Subcutaneous adipose tissue (tissue), 4 donors: ENCODE results near the gene C3orf20. TPM values are rescaled to one million over a fixed set of nuclear protein-coding genes. Genes with fewer than 3 reads are reported as not detected.

Source experiments
- total RNA-seq, 4 donors: library from RNA; depleted of rRNA; stranded (reverse); fragments of >200 nt; gene quantifications; one replicate each; pipeline ENCODE4 v1.1.0, GENCODE V29; 2016
- TF ChIP-seq, protein P1 (sequence below): fragments of 450-650 bp; IDR thresholded peaks from one replicate; pipeline ENCODE4 v1.5.1; 2016; ENCODE audit warnings: low read depth, mild to moderate bottlenecking, control low read depth, antibody characterized with exemption, moderate library complexity

C3orf20 gene
- total RNA-seq, 4 donors from 2014 or later = 0.16 TPM; not detected in 3

DNA sequence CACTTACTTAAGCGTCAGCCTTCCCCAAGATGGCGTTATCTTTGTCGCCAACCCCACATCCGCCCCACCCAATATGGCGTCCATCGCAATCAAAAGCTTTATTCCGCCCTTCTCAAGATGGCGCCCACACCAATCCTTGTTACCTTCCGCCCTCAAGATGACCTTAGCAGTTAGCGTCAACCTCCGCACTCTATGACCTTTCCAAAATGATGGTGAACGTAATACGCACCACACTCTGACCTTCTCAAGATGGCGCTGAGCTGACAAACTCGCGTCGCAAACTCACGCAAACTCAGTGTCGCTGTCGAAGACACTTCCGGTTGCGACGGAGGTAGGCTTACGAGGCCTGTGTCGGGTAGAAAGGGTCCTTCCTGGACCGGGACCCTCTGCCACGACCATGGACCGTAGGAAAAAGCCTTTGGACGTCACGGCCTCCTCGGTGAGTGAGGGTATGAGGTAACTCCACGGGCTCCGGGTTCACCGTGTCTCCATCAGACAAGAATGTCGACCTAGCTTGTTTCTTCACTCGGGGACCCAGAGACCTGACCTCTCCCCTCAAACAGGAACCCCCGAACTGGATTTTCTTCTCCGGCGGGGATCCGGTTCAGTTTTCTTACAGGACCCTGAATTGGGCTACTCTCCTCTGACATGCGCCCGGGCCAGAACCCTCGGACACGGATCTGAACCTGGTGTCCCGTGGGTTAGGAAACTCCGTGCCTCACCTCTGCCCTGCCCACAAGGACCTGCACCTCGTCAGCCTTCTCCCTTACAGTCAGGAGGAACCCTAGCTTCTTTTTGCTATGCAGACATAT is 23.3 kb upstream of the C3orf20 start, which contains the start of gene CCDC174:
CCDC174 (plus strand) TSS at position 323 of the 812 bp plus-strand sequence; CDS start at position 398, 75 bp downstream.
- TF ChIP-seq, protein P1, sequence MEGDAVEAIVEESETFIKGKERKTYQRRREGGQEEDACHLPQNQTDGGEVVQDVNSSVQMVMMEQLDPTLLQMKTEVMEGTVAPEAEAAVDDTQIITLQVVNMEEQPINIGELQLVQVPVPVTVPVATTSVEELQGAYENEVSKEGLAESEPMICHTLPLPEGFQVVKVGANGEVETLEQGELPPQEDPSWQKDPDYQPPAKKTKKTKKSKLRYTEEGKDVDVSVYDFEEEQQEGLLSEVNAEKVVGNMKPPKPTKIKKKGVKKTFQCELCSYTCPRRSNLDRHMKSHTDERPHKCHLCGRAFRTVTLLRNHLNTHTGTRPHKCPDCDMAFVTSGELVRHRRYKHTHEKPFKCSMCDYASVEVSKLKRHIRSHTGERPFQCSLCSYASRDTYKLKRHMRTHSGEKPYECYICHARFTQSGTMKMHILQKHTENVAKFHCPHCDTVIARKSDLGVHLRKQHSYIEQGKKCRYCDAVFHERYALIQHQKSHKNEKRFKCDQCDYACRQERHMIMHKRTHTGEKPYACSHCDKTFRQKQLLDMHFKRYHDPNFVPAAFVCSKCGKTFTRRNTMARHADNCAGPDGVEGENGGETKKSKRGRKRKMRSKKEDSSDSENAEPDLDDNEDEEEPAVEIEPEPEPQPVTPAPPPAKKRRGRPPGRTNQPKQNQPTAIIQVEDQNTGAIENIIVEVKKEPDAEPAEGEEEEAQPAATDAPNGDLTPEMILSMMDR = no peak

DNA sequence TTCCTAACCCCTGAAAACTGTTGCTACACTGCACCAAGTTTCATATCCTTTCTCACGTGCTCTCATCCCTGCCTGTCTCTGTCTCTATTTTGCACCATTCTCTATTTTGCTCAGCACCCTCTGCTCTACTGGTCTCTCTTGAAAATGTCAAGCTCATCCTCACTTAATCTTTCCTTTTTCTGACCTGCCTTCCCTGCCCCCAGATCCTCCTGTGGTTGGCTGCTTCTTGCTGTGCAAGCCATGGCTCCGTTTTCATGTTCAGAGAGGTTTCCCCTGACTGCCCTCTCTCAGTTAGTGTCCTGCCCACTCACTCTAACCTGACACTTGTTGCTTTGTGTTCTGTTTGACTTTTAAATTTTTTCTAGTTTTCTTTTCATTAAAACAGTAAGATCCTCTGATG is 17.4 kb upstream of the C3orf20 start:
- TF ChIP-seq, protein P1 = no peak

DNA sequence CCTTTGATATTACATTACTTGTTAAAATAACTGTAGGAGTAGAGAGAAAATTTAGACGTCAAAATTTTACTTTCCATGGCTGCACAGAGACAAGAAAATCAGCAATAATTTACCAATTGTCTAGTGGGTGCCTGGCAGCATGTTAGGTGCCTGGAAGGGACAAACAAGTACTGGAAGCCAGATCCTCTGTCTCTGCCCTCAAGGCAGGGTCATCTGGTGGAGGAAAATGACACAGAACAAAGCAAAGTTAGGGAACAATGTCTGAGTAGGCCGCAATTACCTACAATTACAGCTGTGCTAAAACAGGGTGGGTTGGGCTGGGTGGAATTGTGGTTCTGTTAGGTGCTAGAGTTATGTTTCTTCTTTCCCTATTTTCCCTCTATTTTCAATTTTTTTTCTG is 16.0 kb upstream of the C3orf20 start:
- TF ChIP-seq, protein P1 = no peak

DNA sequence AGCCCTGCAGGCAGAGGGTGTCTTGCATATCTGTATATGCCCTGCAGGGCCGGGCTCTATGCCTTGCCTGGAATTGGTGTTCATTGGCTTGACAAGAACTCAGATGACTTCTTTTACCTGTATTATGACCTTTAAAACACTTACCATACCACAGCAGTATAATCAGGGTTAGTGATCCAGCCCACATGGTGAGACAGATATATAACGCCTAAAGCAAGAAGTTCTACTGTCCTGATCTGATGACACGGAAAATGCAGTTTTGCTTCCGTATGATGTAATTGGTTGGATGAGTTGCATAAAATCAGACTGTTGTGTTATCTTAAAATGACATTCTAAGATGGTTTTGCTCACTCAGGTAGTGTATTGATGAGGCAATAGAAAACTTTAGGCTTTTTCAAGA is 14.0 kb upstream of the C3orf20 start:
- TF ChIP-seq, protein P1 = no peak

DNA sequence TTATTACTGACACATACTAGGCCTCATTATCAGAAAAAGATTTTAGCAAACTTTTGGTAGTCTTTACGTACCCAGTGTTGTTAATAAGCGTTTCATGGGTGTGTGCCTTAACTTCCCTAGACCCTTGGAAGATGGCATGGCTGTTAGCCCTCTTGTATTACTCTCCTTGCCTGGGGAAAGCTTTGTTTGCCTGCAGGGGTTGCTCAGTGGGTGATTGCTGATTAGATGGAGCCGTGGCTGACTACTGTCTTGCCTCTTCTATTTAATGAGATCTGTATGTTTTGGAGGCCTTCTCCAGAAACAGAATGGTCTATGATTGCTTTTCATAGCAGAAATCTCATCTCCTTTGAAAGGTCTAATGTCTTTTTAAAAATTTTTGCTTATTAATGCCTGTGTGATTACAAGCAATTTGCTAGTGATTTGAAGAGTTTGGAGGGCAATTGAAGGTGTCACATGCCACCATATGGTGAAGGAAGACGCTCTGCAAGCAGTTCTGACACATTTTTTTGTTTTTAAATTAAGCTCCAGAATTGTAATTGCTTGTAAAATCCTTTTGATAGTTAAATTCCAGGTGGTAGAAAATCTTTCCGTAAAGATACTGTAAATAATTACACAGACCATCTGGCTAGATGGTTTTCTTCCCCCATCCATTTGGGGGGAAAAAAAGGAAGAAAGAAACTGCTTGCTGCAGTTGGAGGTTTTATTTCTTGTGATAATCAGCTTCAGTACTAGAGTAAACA is 11.4 kb upstream of the C3orf20 start:
- TF ChIP-seq, protein P1 = no peak

DNA sequence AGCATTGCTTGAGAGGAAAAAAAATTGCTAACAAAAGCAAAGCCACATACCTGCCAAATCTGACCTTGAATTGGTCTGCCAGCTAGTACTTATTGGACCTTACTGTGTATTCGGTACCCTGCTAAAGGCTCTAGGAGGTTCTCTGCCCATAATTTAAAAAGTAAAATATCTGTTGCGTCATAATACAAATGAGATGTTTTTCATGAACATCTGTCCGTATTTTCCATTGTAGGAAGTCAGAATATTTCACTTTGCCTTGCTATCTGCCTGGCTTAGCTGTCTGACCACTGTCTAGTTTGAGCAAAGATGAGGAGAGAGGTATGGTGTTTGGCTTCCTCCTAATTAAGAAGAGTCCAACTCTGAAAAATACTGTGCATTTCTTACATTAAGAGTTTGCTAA is 10.8 kb upstream of the C3orf20 start:
- TF ChIP-seq, protein P1 = no peak

DNA sequence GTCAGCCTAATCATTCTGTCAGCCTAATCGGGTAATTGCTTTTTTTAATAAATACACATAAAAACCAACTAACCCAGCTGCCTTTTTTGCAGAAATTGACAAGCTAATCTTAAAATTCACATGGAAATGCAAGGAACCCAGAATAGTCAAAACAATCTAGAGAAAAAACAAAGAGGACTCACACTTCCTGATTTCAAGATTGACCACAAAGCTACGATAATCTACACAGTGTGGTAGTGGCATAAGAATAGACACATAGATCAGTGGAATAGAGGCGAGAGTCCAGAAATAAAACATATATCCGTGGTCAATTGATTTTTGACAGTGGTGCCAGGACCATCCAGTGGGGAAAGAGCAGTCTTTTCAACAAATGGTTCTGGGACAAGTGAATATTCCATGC is 2.4 kb upstream of the C3orf20 start:
- TF ChIP-seq, protein P1 = no peak
